ENCODE results near the gene ARL16. TPM values are rescaled to one million over a fixed set of nuclear protein-coding genes. Genes with fewer than 3 reads are reported as not detected.

Gene ARL16
- total and polyA plus RNA-seq, 12 donors = 18.5 to 105 (median 31.7) TPM

GRCh38 chr17:81688616-81689015, 5.0 kb upstream of the ARL16 start:
- TF ChIP-seq POLR2A (IDR thresholded peaks at IDR 0.05) = no peak
- no peak for TF ChIP-seq CTCF (IDR thresholded peaks at IDR 0.05)

GRCh38 chr17:81687770-81688541, 4.4 kb upstream of the ARL16 start:
- DNase-seq = no peak
- Histone ChIP-seq H3K9me3 (replicated peaks in 1 of 3) (no peaks in the 10 kb centered on the region), H3K4me3 (no peak overlapping the region), H3K27me3 (no peaks in the 10 kb centered on the region), H3K27ac (no peak overlapping the region), H3K36me3 (replicated peaks in 1 of 2) (peaks cover 0 to 75% of the 10 kb centered on the region in 2 donors), H3K4me1 (replicated peaks in 1 of 2) (peaks cover 13 to 19% of the 10 kb centered on the region in 2 donors)
- intact Hi-C loops (cut with DNase I) = no loop called here
- TF ChIP-seq CTCF (IDR thresholded peaks at IDR 0.05) (no peak), POLR2A (IDR thresholded peaks at IDR 0.05) (no peak)
- WGBS, 4 donors = 90 to 93% (median 91%) methylated on average over 27 to 41 of the region's 41 CpGs

More at GRCh38 chr17:81688616-81689015, 5.0 kb upstream of the ARL16 start:
- intact Hi-C loops (cut with DNase I) = no loop called here
- Histone ChIP-seq H3K9me3 (replicated peaks in 1 of 3) (no peaks in the 10 kb centered on the region), H3K27ac (no peak overlapping the region), H3K4me1 (replicated peaks in 1 of 2) (peaks cover 12 to 18% of the 10 kb centered on the region in 2 donors), H3K36me3 (replicated peaks in 1 of 2) (peaks cover 0 to 82% of the 10 kb centered on the region in 2 donors), H3K4me3 (no peak overlapping the region), H3K27me3 (no peaks in the 10 kb centered on the region)
- no peak for DNase-seq
- WGBS, 4 donors = 88 to 96% (median 91%) methylated on average over 10 to 14 of the region's 14 CpGs

- no peak overlapping the region for H3K27ac ChIP-seq
- DNase-seq = no peak
- peaks cover 18 to 29% of the 10 kb centered on the region in 2 donors for H3K4me1 ChIP-seq (replicated peaks in 1 of 2)
- intact Hi-C loops (cut with DNase I) = no loop called here
- no peaks in the 10 kb centered on the region for H3K27me3 ChIP-seq
- no peak overlapping the region for H3K4me3 ChIP-seq
- no peak for TF ChIP-seq CTCF (IDR thresholded peaks at IDR 0.05)
- TF ChIP-seq POLR2A (IDR thresholded peaks at IDR 0.05) = no peak
- WGBS, 4 donors = 82 to 91% (median 89%) methylated on average over 11 to 20 of the region's 20 CpGs
- H3K36me3 ChIP-seq (replicated peaks in 1 of 2) = peaks cover 0 to 62% of the 10 kb centered on the region in 2 donors
- H3K9me3 ChIP-seq (replicated peaks in 1 of 3) = no peaks in the 10 kb centered on the region
These were observed 3.0 kb upstream of the ARL16 start for GRCh38 chr17:81686614-81687013.

- H3K4me3 ChIP-seq = peak overlapping the region in 2 of 4 donors; percentile 73 to 94
- TF ChIP-seq CTCF (IDR thresholded peaks at IDR 0.05) = no peak
- TF ChIP-seq POLR2A (IDR thresholded peaks at IDR 0.05) = peak in 1 of 2 donors; percentile 51
- peaks cover 0 to 47% of the 10 kb centered on the region in 2 donors for H3K36me3 ChIP-seq (replicated peaks in 1 of 2)
- H3K4me1 ChIP-seq (replicated peaks in 1 of 2) = peaks cover 18 to 29% of the 10 kb centered on the region in 2 donors
- DNase-seq = peak in 5 of 7 donors; percentile 62 to 72 (median 69)
- H3K27me3 ChIP-seq = no peaks in the 10 kb centered on the region
- peak overlapping the region in 4 of 5 donors; percentile 81 to 95 (median 88) for H3K27ac ChIP-seq
- 40 to 50% (median 46%) methylated on average over 5 to 12 of the region's 12 CpGs for WGBS, 4 donors
- H3K9me3 ChIP-seq (replicated peaks in 1 of 3) = no peaks in the 10 kb centered on the region
- intact Hi-C loops (cut with DNase I) = no loop called here
These were observed 1.5 kb upstream of the ARL16 start for GRCh38 chr17:81685108-81685507.
